Middle frontal gyrus (tissue), 1 donor: Measurements from ENCODE around the gene AMOT.

Experiments used
- DNase-seq: peaks from one replicate; pipeline ENCODE4 v3.0.0-alpha.2; 2015; ENCODE audit warnings: low spot score; ENCODE audit errors: extremely low spot score

AMOT gene

GRCh38 chrX:112746812-112747595 lies 93.6 kb downstream of the AMOT start:
- no peak for DNase-seq

DNA sequence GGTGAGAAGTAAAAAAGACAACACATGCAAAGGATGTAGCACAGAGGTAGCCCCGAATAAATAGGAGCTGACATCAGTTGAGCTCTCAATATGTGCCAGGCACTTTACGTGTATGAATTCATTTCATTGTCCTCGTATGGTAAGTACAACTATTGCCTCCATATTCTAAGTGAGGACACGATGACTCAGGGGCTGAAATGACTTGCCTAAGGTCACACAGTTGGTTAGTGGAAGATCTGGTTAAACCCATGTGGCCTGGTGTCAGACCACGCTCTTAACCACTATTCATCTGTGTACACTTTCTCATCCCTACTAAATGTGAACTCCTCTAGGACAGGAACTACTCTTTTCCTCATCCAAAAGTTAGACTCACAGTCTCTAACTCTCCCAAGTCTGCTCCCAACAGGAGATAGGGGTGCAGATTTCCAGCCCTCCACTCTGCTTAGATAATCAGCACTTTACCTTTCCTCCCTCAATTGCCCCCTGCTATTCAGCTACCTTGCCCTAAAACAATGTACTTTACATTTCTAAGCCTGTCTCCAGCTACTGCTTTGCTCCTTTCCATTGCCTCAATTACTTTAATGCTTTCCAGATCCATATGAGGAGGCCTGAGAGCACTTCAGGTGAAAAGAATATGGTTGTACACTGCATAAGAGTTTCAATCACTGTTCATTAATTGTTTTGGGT lies 102.1 kb downstream of the AMOT start:
- DNase-seq, result no peak

DNA sequence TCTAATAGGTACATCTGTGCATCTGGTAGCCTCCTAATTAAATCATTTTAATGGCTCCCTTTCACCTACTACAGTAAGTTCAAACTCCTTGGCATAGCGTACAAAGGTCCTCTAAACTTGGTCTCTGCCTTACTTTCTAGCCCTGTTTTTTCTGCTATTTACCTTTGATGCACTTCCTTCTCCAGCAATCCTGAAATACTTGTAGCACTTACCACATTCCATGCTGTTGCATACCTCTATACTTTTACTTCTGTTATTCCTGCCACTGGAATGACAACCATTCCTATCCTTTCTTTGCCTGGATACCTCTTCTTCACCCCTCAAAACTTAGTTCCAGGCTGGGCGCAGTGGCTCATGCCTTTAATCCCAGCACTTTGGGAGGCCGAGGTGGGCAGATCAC lies 104.3 kb downstream of the AMOT start:
- no peak for DNase-seq

DNA sequence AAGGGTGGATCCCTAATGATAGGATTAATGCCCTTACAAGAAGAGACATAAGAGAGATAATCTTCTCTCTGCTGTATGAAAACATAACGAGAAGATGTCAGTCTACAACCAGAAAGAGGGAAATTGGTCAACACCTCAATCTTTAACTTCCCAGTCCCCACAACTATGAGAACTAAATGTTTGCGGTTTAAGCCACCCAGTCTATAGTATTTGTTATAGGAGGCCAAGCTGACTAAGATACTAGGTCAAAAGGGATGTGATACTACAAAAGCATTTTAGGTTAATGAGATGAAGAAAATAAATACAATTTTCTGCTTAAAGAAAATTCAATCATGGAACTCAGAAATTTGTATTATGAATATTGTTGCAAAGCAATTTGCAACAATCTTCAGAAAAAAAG lies 105.5 kb downstream of the AMOT start:
- no peak for DNase-seq

- DNase-seq, result no peak
These were observed 106.3 kb downstream of the AMOT start for GRCh38 chrX:112734290-112734689.

DNA sequence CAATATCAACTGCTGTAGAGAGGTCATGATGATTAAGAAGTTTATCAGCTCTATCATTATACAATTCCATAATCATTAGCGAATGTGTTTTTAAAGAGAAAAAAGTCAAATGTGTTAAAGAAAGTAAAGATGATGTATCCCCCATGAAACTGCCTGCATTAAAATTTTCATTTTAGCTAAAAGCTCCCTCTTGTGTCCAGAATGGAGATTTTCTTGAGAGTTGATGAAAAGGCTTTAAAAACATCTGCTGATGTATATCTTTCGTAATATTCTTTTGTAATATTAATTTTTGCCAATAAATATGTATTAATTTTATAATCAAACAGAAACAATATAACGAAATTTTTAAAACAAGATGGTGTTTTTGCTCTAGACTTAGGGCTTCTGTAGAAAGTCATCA lies 108.8 kb downstream of the AMOT start:
- DNase-seq, result no peak
